Sciatic nerve (tissue), 2 donors: ENCODE results near the gene TIMP2. TPM values are rescaled to one million over a fixed set of nuclear protein-coding genes. Genes with fewer than 3 reads are reported as not detected.
"Not testable (repeated sequence)": the region's sequence is repeated elsewhere in the genome, so short reads cannot be mapped to it uniquely, and the experiment has no call there.

Source experiments
- ATAC-seq: fragments of 200-7000 bp; cut with Tn5 transposase; one replicate; pipeline ENCODE4 v1.9.1; 2020; ENCODE audit warnings: mild to moderate bottlenecking, moderate library complexity
- DNase-seq: peaks from one replicate; pipeline ENCODE4 v3.0.0-alpha.2; 2020; ENCODE audit warnings: low spot score
- intact Hi-C: fragments of 100-400 bp; cut with DNase I; formaldehyde crosslinking; loops from one replicate; pipeline ENCODE4 v1.14.2; 2022
- total RNA-seq: library from RNA; stranded (reverse); fragmentation: NEBNext Ultra II Directional; extraction: Animal tissue kit (Norgen Biotek cat#: 25700); gene quantifications from one replicate; pipeline ENCODE4 v1.2.1, GENCODE V29; 2021
- donor health status: DM: no; HTN: no; CAD: no.
- donor health status: DM: no; HTN: no; CAD: no.

Gene TIMP2
- total RNA-seq, 1 donor from 2014 or later: 720 TPM

DNA sequence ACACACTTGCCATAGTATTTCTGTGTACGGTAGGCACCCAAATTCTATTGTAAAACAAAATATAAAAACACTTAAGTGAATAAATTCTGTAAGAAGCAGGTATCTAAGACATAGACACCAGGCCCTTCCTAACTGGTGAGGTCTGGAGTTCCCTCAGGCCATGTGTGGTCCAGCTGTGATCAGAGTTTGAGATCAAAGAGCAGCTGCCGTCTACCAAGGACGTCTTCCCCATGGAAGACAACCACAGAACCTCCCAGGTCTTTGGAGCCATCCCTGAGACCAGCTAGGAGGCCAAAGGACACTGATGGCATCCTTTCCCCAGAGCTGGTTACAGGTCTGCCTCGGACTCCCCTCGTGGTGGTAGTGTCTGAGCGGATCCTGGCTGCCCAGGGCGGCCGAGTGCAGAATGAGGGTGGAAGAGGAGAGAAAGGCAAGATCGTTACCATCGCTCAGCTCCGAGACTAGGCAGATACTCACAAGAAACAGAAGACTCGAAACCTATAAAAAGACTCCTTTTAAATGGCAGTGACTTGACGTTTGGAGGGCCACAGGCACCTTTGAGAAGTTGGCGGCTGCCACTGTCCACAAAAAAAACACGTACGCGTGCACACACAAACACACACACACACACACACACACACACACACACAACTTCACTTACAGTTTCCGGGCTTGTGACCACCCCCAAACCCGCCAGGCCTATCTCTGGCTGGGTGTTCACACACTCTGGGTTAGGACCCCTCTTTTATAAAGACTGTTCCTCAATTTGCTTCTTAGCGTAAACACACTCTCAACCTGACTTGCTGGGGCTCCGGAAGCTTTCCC is 7.5 kb downstream of the TIMP2 start:
- intact Hi-C loops: no loop called here
- DNase-seq (no peak), ATAC-seq (no peak)

DNA sequence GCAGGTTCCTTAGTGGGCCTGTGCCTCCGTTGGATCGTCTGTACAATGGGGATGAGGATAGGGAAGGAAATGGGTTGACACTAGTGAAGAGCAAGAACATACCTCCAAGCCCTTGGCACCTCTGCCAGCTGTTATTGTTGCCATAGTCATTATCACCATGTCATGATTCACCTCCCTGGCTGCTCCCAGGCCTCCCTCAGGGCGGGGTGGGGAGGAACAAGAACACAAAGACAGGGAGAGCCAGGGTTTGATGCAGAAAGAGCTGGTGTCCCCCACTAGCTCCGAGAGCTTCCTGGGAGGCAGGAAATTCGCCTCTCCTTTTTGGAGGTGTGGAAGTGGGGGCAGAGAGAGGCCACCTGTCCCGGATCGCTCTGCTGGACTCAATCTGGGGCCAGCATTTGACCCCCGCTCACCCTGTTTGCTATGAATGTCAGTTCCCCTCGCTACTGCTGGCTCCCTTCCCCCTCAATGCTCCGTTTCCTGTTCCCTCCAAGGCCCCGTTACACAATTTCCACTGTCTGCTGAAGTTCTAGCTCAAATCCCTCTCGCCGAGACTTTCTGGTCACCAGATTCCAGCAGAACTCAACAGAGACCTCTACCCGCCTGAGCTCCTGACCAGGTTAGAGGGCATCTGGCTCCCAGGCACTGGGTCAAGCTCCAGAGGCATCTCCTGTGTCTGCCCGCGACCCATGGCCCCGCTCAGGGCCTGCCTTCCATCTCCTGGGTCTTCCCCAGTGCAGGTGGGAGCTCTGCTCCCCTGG is 9.1 kb downstream of the TIMP2 start:
- ATAC-seq (peak; percentile 76), DNase-seq (peak; percentile 70)
- intact Hi-C loops: no loop called here

DNA sequence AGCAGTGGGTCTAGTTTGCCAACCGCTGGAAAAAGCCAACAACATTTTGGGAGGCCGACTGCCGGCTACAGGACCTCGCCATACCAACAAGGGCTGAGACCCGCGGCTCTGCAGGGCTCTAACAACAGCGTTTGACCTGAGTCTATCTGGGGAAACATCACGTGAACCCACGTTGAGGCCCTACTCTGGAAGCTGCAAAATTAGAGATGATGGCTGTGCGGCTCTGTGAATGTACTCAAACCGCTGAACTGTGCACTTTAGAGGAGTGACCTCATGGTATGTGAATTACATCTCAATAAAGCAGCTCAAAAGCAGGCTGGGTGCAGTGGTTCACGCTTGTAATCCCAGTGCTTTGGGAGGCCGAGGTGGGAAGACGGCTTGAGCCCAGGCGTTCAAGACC is 12.1 kb downstream of the TIMP2 start:
- DNase-seq (no peak), ATAC-seq (no peak)
- intact Hi-C loops: no loop called here

DNA sequence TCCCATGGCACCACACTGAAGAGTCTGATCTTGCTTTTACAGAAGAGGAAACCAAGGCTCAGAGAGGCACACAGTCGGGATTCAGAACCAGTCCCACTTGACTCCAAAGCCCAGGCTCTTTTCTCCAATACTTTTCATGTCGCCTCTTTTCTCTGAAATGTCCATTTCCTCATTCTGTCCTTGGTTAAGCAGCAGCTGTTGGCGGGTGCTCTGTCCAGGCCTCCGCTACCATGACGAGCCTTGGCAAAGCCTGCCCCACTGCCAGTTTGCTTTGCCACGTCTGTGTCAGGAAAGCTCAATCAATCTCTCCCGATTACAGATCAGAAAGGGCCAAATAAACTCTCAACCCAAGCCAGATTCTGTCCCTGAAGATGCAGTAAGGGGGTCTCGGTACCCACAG is 13.1 kb downstream of the TIMP2 start:
- intact Hi-C loops: no loop called here
- no peak for ATAC-seq
- DNase-seq: no peak

DNA sequence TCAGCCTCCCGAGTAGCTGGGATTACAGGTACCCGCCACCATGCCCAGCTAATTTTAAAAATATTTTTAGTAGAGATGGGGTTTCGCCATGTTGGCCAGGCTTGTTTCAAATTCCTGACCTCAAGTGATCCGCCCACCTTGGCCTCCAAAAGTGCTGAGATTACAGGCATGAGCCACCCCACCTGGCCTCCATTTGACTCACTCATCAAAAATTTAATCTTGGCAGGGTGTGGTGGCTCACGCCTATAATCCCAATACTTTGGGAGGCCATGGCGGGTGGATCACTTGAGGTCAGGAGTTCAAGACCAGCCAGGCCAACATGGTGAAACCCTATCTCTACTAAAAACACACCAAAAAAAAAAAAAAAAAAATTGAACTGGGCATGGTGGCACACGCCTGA is 13.6 kb downstream of the TIMP2 start:
- intact Hi-C loops, ATAC-seq, DNase-seq: not testable (repeated sequence)

DNA sequence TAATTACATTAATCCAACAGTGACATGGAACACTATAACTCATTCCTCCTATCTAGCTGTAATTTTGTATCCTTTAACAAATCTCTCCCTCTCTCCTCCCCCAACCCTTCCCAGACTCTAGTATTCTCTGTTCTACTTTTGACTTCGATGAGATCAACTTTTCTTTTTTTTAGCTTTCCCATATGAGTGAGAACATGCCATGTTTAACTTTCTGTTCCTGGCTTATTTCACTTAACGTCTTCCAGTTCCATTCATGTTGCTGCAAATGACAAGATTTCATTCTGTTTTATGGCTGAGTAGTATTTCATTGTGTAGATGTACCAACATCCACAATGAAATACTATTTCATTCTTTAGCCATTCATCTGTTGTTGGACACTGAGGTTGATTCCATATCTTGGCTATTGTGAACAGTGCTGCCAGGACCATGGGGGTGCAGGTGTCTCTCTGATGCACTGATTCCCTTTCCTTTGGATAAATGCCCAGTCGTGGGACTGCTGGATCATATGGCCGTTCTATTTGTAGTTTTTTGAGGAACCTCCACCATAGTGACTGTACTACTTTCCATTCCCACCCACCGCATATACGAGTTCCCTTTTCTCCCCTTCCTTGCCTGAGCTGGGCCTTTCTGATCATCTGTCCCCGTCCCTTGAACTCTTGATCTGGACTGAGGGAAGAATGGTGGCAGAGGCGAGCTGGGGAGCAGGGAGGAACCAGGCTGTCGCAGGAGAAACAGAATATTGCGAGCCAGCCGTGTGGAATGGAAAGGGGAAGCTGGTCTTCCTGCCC is 14.5 kb downstream of the TIMP2 start:
- ATAC-seq: peak; percentile 51
- DNase-seq: no peak
- intact Hi-C loops: no loop called here

DNA sequence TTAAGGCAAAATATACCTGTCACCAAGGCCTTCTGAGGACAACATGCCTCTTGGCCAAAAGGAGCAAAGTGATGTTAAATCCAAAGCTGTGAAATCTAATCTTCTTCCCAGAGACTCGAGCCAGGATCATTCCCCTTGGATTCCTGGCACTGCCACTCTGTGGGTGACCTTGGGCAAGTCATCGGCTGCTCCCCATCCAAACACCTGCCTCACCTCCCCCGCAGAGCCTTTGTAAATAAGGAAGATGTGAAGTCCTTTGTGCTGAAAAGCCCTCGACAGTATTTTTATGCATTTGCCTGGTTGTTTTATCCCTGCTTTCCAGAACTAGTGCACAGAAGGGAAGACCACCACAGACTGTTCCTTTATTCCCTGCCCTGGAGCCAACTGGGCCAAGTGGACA is 16.8 kb downstream of the TIMP2 start:
- ATAC-seq (no peak), DNase-seq (no peak)
- intact Hi-C loops: no loop called here

DNA sequence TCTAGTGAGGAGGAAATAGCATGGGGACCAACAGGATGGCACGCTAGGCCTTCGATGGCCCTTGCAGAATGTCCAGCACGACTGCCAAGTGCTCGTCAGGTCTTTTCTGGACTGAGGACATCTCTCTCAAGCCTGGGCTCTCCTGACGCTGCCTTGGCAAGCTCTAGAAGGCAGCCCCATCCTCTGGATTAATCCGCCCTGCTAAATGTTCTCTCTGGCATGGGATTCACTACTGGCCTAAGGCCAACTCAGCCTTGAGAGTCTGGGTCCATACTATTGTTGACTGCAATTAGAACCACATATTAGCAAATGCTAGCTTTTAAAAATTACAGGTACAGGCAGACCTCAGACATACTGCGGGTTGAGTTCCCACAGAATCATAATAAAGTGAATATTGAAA is 19.6 kb downstream of the TIMP2 start:
- DNase-seq: no peak
- intact Hi-C loops: no loop called here
- ATAC-seq: no peak

DNA sequence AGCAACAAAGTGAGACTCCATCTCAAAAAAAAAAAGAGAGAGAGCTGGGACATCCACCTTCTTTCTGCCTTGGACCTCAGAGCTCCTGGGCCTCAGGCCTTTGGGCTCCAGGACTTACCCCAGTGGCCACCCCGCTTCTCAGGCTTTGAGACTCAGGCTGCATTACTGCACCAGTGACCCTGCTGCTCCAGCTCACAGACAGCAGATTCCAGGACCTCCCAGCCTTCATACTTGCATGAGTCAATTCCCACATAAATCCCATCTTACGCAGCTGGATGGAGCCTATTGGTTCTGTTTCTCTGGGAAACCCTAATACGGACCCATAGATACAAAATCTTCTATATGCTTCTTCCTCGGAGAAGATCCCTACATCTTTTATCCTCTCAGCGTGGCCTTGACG is 20.1 kb downstream of the TIMP2 start:
- intact Hi-C loops: no loop called here

DNA sequence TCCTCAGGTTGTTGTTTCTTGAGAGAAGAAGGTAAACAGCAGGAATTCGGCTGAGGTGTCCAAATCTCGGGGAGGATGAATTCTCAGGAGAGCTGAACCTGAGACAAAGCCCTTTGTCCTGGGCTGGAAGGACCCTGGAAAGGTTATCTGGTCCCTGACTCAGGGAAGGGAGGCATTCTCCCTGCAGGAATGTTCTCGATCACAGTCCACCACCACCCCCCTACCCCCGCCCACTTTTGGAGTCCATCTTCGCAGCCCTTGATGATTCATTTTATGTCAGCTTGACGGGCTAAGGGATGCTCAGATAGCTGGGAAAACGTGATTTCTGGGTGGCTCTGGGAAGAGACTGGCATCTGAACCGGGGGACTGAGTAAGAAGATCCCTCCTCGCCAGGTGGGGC is 20.8 kb downstream of the TIMP2 start:
- no peak for DNase-seq
- no peak for ATAC-seq
- intact Hi-C loops: no loop called here

More for the DNA sequence above, 20.1 kb downstream of the TIMP2 start:
- ATAC-seq (no peak), DNase-seq (no peak)

DNA sequence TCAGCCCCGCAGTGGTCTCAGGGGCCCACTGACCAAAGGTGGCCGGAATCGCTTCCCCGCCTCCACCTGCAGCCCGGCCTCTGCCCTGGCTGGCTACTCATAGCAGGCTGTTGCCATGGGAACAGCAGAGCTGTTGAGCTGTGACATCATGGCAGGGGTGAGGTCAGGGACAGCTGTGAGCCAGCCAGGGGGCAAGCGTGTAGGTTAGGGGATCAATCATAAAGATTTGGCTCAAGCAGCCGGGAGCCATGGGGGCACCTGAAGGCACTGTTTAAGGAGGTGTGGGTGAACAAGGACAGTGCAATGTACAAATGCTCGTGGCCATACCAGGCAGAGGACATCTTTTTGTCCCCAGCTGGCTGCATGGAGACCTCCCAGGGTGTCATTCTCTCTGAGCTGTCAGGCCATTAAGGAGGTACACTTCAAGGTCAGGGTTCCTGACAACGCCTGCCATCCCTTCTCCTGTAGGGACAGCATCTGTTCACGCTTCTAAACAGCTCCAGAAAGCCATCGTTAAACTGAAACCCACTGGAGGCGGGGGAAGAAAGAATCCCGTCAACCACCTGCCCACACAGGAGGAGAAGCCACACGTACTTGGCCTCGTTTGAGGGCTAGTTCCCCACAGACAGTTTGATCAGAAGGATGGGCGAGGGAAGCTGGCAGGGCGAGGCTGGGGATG is 21.9 kb downstream of the TIMP2 start, which contains the start of gene CEP295NL:
Gene CEP295NL, minus strand, starts transcription at position 101 of the 679 bp plus-strand sequence. CDS start 1,373 bp downstream, outside the sequence.
- DNase-seq (peak; percentile 67), ATAC-seq (peak; percentile 67)
- intact Hi-C loops: no loop called here

DNA sequence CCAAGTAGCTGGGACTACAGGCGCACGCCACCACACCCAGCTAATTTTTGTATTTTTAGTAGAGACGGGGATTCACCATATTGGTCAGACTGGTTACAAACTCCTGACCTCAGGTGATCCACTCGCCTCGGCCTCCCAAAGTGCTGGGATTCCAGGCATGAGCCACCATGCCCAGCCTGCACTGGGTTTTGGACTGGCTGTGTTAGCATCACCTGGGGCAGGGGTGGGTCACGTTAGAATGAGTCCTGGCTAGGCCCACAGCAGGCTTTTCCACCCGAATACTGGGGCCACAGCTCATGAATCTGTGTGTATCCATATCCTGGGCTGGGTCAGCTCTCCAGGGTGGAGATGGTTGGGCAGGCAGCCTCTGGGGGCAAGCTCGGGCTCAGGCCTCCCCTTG is 23.0 kb downstream of the TIMP2 start:
- intact Hi-C loops, ATAC-seq, DNase-seq: not testable (repeated sequence)

DNA sequence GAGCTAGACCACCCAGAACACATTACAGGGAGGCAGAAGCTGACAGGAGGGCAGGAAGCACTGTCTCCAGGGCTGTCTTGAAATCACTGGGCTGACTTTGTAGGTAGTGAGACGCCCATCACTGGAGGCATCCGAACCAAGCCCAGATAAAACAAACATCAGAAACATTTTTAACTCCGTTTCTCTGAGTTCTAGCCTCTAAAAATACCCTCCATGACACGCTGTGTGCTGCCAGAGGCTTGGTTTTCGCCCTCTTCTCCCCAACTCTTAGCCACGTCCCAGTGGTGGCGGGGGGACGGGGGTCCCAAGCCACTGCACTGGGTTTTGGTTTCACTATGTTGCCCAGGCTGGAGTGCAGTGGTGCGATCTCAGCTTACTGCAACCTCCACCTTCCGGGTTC is 23.4 kb downstream of the TIMP2 start:
- DNase-seq (no peak), ATAC-seq (no peak)
- intact Hi-C loops: no loop called here

DNA sequence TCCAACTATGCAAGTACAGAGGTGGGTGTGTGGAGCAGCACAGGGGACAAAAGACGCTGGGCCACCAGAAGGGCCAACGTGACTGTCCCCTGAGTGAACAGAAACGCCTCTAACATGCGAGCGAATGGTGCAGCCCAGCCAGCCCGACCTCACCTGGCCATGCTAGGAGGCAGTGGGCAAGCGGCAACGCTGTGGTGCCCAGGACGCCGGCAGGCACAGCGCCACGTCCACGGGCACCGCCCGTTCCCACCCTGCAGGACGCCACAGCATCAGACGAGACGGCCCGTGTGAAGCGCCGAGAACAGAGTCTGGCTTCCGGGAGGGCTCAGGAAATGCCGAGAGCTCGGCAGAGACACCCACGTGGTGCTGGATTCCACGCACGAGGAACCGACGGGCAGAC is 24.4 kb downstream of the TIMP2 start:
- intact Hi-C loops: no loop called here
- ATAC-seq (no peak), DNase-seq (no peak)

DNA sequence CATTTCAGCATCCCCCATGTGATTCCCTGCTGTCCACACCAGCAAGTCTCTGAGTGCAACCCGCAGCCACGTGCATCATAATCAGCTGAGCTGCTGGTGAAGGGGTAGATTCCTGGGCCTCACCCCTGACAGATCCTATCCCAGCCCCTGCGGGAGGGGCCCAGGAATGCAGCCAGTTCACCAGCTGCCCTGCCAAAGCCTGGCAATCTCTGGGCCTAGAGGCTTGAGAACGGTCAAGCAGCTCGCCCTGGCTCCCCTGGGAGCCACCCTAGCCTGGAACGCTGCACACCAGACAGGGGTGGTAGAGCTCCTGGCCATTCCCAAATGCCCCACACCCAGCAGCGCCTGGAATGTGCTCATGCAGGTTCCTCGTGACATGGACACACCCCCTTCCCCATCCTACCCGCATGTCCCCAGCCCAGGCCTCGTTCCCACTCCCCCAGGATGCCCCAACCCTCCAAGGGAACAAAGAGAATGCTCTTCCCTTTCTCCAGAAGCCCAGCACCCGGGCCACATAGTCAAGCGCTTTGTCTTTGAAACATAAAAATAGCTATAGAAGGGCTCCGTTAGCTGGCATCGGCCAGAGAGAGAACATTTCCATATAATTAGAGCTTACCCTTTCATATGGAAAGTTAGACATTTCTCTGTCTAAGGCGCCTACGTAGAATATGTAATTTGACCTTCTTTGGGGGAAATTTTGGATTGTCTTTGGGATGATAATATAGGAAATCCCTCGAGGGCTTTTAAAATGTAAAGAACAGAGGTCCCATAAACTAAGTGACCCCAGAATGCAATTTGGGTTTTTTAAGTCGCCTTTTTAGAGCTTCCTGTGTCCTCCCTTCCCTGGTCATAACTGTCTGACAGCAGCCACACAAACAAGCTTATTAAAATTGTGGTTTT is 25.6 kb downstream of the TIMP2 start:
- intact Hi-C loops: no loop called here
- DNase-seq (no peak), ATAC-seq (peak; percentile 45)

DNA sequence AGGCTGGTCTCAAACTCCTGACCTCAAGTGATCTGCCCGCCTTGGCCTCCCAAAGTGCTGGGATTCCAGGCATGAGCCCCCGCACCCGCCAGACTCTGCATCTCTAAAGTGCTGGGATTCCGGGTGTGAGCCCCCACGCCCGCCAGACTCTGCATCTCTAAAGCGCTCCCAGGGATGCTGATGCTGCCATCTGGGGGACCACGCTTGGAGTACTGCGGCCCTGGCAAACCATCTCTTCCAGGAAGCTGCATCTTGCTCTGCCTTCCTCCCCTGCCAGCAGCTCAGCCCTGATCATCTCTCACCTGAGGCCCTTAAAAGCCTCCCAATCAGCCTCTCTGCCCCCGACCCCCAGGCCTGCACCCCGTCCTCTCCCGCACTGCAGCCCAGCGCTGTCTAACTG is 26.2 kb downstream of the TIMP2 start:
- ATAC-seq: no peak
- intact Hi-C loops: no loop called here
- no peak for DNase-seq

DNA sequence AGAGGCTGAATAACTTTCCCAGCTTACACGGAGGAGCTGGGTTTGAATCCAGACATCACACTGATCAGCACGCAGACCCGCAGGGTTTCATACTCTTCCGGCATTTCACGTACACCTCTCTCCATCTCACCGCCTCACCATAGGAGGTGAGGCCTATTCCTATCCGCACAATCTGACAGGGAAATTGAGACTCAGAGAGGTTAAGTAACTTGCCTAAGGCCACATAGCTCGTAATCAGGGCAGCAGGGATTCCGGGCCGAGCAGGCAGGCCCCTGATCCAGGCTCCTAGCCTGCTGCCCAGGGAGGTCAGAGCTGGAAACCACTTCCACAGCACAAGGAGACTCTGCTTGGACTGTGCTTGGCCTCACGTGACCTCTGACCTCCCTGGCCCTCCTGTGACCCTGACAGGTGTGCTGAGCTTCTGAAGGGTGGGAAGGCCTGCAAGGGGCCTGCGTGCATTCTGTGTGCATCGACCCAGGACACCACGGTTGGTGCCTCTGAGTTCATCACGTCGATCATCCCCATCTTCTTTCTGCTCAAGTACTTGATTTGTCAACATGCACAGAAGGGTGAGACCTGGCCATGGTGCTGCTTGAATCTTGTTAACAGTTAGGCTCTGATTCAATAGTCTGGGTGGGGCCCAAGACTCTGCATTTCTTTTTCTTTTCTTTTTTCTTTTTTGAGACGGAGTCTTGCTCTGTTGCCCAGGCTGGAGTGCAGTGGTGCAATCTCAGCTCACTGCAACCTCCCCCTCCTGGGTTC is 26.9 kb downstream of the TIMP2 start:
- intact Hi-C loops: no loop called here
- ATAC-seq: no peak
- DNase-seq: no peak
